C4-2B (cell line): ENCODE results near the gene GPRC5D.

Experiments
- CTCF ChIP-seq: fragments of 450-650 bp; conservative IDR thresholded peaks from 2 replicates; pipeline ENCODE4 v1.5.1; 2017; ENCODE audit warnings: mild to moderate bottlenecking
- ZFX ChIP-seq: fragments of 450-650 bp; IDR thresholded peaks from 2 replicates; pipeline ENCODE4 v1.6.1; 2017

GRCh38 chr12:12916135-12916944, 35.6 kb downstream of the GPRC5D start:
- TF ChIP-seq CTCF (peak; percentile 98), ZFX (no peak)
